Adrenal gland (tissue), 12 donors: ENCODE measurements around the gene SIM2. TPM values are rescaled to one million over a fixed set of nuclear protein-coding genes. Genes with fewer than 3 reads are reported as not detected.

ENCODE experiments used
- DNase-seq, 7 donors: peaks; one replicate each; pipeline ENCODE4 v3.0.0-alpha.2; 2019 to 2020
- H3K27ac ChIP-seq, 5 donors: fragments of 200-600 bp; sonication (generic) in 4 of 5; 1 replicate in 3 of 5; 2 replicates in 2 of 5; pipeline versions ENCODE4 v1.5.1 to v1.8.0; 2016 to 2020; ENCODE audit warnings: mild to moderate bottlenecking in 1 of 5
- H3K27me3 ChIP-seq: fragments of 200-600 bp; 2 replicates; pipeline ENCODE4 v1.8.0; 2021
- H3K36me3 ChIP-seq, 2 donors: fragments of 200-600 bp; replicated peaks in 1 of 2; 1 replicate in 1 of 2; 2 replicates in 1 of 2; pipeline versions ENCODE4 v1.5.1 to v1.8.0; 2018 to 2022
- H3K4me1 ChIP-seq, 2 donors: fragments of 200-600 bp; replicated peaks in 1 of 2; 1 replicate in 1 of 2; 2 replicates in 1 of 2; pipeline versions ENCODE4 v1.5.1 to v1.8.0; 2018 to 2021
- H3K4me3 ChIP-seq, 4 donors: fragments of 200-600 bp; sonication (generic) in 3 of 4; one replicate each; pipeline ENCODE4 v1.5.1; 2016 to 2018
- H3K9me3 ChIP-seq, 3 donors: fragments of 200-600 bp; sonication (generic) in 1 of 3; replicated peaks in 1 of 3; 1 replicate in 2 of 3; 2 replicates in 1 of 3; pipeline versions ENCODE4 v1.5.1 to v1.8.0; 2016 to 2021
- CTCF ChIP-seq, 6 experiments: fragments of 450-650 bp in 4 of 6; fragments of 200-600 bp in 2 of 6; sonication (generic) in 1 of 6; IDR thresholded peaks; 1 replicate in 5 of 6; 2 replicates in 1 of 6; pipeline versions ENCODE4 v1.5.1 to v1.8.0; 2016 to 2021; ENCODE audit warnings: antibody characterized with exemption in 6 of 6, mild to moderate bottlenecking in 2 of 6, moderate library complexity in 1 of 6
- POLR2A ChIP-seq, 2 donors: fragments of 450-650 bp; IDR thresholded peaks; one replicate each; pipeline ENCODE4 v1.6.1; 2017; ENCODE audit warnings: antibody characterized with exemption in 2 of 2, mild to moderate bottlenecking in 2 of 2, moderate library complexity in 1 of 2
- WGBS, 4 donors: extraction: QIAGEN DNeasy Blood & Tissue Kit in 2 of 4; methylation state at CpG; one replicate each; pipeline versions ENCODE4 v1.1.5 to v1.1.7; 2013 to 2017; 5-methylcytosine and 5-hydroxymethylcytosine counted together
- intact Hi-C, 2 donors: fragments of 100-400 bp; cut with DNase I; formaldehyde crosslinking; loops; one replicate each; pipeline versions ENCODE4 v1.14.1 to v1.15.0; 2022 to 2023
- polyA plus RNA-seq, 3 donors: library from polyadenylated mRNA; stranded (reverse); fragments of 200-250 nt in 2 of 3; fragments of 350-450 nt in 1 of 3; fragmentation: Illumina TruSeq in 1 of 3; extraction: RNeasy Lipid Tissue Mini Kit (QIAGEN cat#74804) in 1 of 3; gene quantifications; one replicate each; pipeline ENCODE4 v1.2.3, GENCODE V29; 2013 to 2014
- total RNA-seq, 9 donors: library from RNA; depleted of rRNA in 4 of 9; stranded (reverse); fragments of >200 nt in 4 of 9; fragments of 120-200 nt in 1 of 9; fragmentation: NEBNext Ultra II Directional in 1 of 9; extraction: Animal tissue kit (Norgen Biotek cat#: 25700) in 1 of 9; gene quantifications; one replicate each; pipeline versions ENCODE4 v1.1.0 to v1.2.4, GENCODE V29; 2013 to 2023
- donor health status: healthy with polysubstance abuse.
- donor health status: Bipolar disorder and iron deficiency.
- donor health status: DM: yes; HTN: yes; CAD: no.
- donor health status: DM: no; HTN: no; CAD: no.
- donor health status: DM: no; HTN: no; CAD: no.
- donor health status: DM: yes; HTN: yes; CAD: no.

SIM2 gene
- total and polyA plus RNA-seq, 12 donors, result 0.03 to 0.55 (median 0.15) TPM; not detected in 5

GRCh38 chr21:36690628-36691554, 8.0 kb upstream of the SIM2 start:
- no peak overlapping the region for H3K27ac ChIP-seq
- intact Hi-C loops, result no loop called here
- H3K9me3 ChIP-seq, result no peaks in the 10 kb centered on the region
- no peaks in the 10 kb centered on the region for H3K36me3 ChIP-seq
- TF ChIP-seq CTCF (IDR thresholded peaks at IDR 0.05), result no peak
- no peak for TF ChIP-seq POLR2A (IDR thresholded peaks at IDR 0.05)
- H3K4me3 ChIP-seq, result no peak overlapping the region
- no peaks in the 10 kb centered on the region for H3K4me1 ChIP-seq
- peaks cover 75% of the 10 kb centered on the region for H3K27me3 ChIP-seq
- no peak for DNase-seq
- WGBS, 4 donors, result 31 to 39% (median 36%) methylated on average over 12 of the region's 12 CpGs

- TF ChIP-seq POLR2A (IDR thresholded peaks at IDR 0.05), result no peak
- no peak for TF ChIP-seq CTCF (IDR thresholded peaks at IDR 0.05)
- intact Hi-C loops, result no loop called here
- no peak for DNase-seq
- H3K4me3 ChIP-seq, result no peak overlapping the region
- WGBS, 4 donors, result 17 to 22% (median 19%) methylated on average over 17 to 18 of the region's 18 CpGs
- H3K27ac ChIP-seq, result no peak overlapping the region
- H3K9me3 ChIP-seq, result no peaks in the 10 kb centered on the region
- no peaks in the 10 kb centered on the region for H3K4me1 ChIP-seq
- peaks cover 77% of the 10 kb centered on the region for H3K27me3 ChIP-seq
- no peaks in the 10 kb centered on the region for H3K36me3 ChIP-seq
Observed at GRCh38 chr21:36691555-36692041, 7.3 kb upstream of the SIM2 start.

- Histone ChIP-seq H3K27ac (no peak overlapping the region), H3K36me3 (no peaks in the 10 kb centered on the region), H3K4me3 (no peak overlapping the region), H3K4me1 (no peaks in the 10 kb centered on the region), H3K27me3 (peaks cover 79% of the 10 kb centered on the region), H3K9me3 (no peaks in the 10 kb centered on the region)
- TF ChIP-seq CTCF (IDR thresholded peaks at IDR 0.05) (no peak), POLR2A (IDR thresholded peaks at IDR 0.05) (no peak)
- no peak for DNase-seq
- WGBS, 4 donors, result 9 to 13% (median 12%) methylated on average over 33 to 34 of the region's 34 CpGs
- intact Hi-C loops, result no loop called here
Observed at GRCh38 chr21:36692114-36692834, 6.6 kb upstream of the SIM2 start.

GRCh38 chr21:36692835-36693488, 6.0 kb upstream of the SIM2 start:
- Histone ChIP-seq H3K9me3 (no peaks in the 10 kb centered on the region), H3K27ac (no peak overlapping the region), H3K4me1 (peaks cover 0 to under 1% of the 10 kb centered on the region in 2 donors), H3K27me3 (peaks cover 82% of the 10 kb centered on the region), H3K4me3 (no peak overlapping the region), H3K36me3 (no peaks in the 10 kb centered on the region)
- intact Hi-C loops, result no loop called here
- WGBS, 4 donors, result 0 to 6% (median 4%) methylated on average over 2 to 57 of the region's 57 CpGs
- DNase-seq, result no peak
- TF ChIP-seq CTCF (IDR thresholded peaks at IDR 0.05) (no peak), POLR2A (IDR thresholded peaks at IDR 0.05) (no peak)
